ENCODE results near the gene XIRP1. TPM values are rescaled to one million over a fixed set of nuclear protein-coding genes. Genes with fewer than 3 reads are reported as not detected.

XIRP1 gene
- total RNA-seq, 3 donors from 2014 or later: 0.31 TPM; not detected in 2

- ATAC-seq: no peak
- Histone ChIP-seq H3K4me3 (no peak overlapping the region), H3K9me3 (no peaks in the 10 kb centered on the region), H3K36me3 (ENCODE audit: low read depth) (no peaks in the 10 kb centered on the region), H3K4me1 (ENCODE audit: low read depth) (peaks cover 3% of the 10 kb centered on the region)
- intact Hi-C loops (cut with DNase I, micrococcal nuclease): no loop called here
- no peak for DNase-seq
- TF ChIP-seq CTCF (IDR thresholded peaks at IDR 0.05): no peak
Observed at GRCh38 chr3:39168156-39168780, 24.1 kb downstream of the XIRP1 start.

- no peaks in the 10 kb centered on the region for H3K9me3 ChIP-seq
- intact Hi-C loops (cut with DNase I, micrococcal nuclease): no loop called here
- H3K4me3 ChIP-seq: no peak overlapping the region
- ATAC-seq (peak; percentile 31), DNase-seq (no peak)
- no peaks in the 10 kb centered on the region for H3K36me3 ChIP-seq (ENCODE audit: low read depth)
- H3K4me1 ChIP-seq (ENCODE audit: low read depth): peaks cover 3% of the 10 kb centered on the region
- no peak for TF ChIP-seq CTCF (IDR thresholded peaks at IDR 0.05)
Observed at GRCh38 chr3:39166932-39167532, 25.4 kb downstream of the XIRP1 start.

- no peak for TF ChIP-seq CTCF (IDR thresholded peaks at IDR 0.05)
- intact Hi-C loops (cut with DNase I, micrococcal nuclease): no loop called here
- no peaks in the 10 kb centered on the region for H3K9me3 ChIP-seq
- H3K4me3 ChIP-seq: no peak overlapping the region
- H3K4me1 ChIP-seq (ENCODE audit: low read depth): peaks cover 3% of the 10 kb centered on the region
- ATAC-seq: peak; percentile 76
- no peak for DNase-seq
- H3K36me3 ChIP-seq (ENCODE audit: low read depth): no peaks in the 10 kb centered on the region
Observed at GRCh38 chr3:39166134-39166710, 26.2 kb downstream of the XIRP1 start.

GRCh38 chr3:39165518-39165917 lies 26.9 kb downstream of the XIRP1 start:
- no peak overlapping the region for H3K4me3 ChIP-seq
- no peaks in the 10 kb centered on the region for H3K36me3 ChIP-seq (ENCODE audit: low read depth)
- ATAC-seq: no peak

GRCh38 chr3:39164414-39164813 lies 28.0 kb downstream of the XIRP1 start:
- TF ChIP-seq CTCF (IDR thresholded peaks at IDR 0.05): no peak
- ATAC-seq: no peak

More at GRCh38 chr3:39165518-39165917, 26.9 kb downstream of the XIRP1 start:
- H3K4me1 ChIP-seq (ENCODE audit: low read depth): peaks cover 3% of the 10 kb centered on the region
- no peaks in the 10 kb centered on the region for H3K9me3 ChIP-seq
- DNase-seq: no peak
- TF ChIP-seq CTCF (IDR thresholded peaks at IDR 0.05): no peak
- intact Hi-C loops (cut with DNase I, micrococcal nuclease): no loop called here

More at GRCh38 chr3:39164414-39164813, 28.0 kb downstream of the XIRP1 start:
- Histone ChIP-seq H3K4me1 (ENCODE audit: low read depth) (peaks cover 3% of the 10 kb centered on the region), H3K36me3 (ENCODE audit: low read depth) (no peaks in the 10 kb centered on the region), H3K4me3 (no peak overlapping the region), H3K9me3 (no peaks in the 10 kb centered on the region)
- DNase-seq: no peak
- intact Hi-C loops (cut with DNase I, micrococcal nuclease): no loop called here
